Vagina (tissue), 2 donors: ENCODE results near the gene ERC2. TPM values are rescaled to one million over a fixed set of nuclear protein-coding genes. Genes with fewer than 3 reads are reported as not detected.

ENCODE experiments used
- DNase-seq, 2 donors: peaks; one replicate each; pipeline ENCODE4 v3.0.0-alpha.2; 2017; ENCODE audit errors: extremely low spot score in 2 of 2
- H3K27ac ChIP-seq: fragments of 200-600 bp; sonication (generic); one replicate; pipeline ENCODE4 v1.5.1; 2019
- H3K27me3 ChIP-seq: fragments of 200-600 bp; sonication (generic); one replicate; pipeline ENCODE4 v1.5.1; 2019
- H3K36me3 ChIP-seq, 2 donors: fragments of 200-600 bp; sonication (generic); one replicate each; pipeline ENCODE4 v1.5.1; 2017 to 2019
- H3K4me1 ChIP-seq: fragments of 200-600 bp; sonication (generic); one replicate; pipeline ENCODE4 v1.5.1; 2019
- H3K4me3 ChIP-seq, 2 donors: fragments of 200-600 bp; sonication (generic); 1 replicate in 1 of 2; 2 replicates in 1 of 2; pipeline ENCODE4 v1.5.1; 2016 to 2019
- H3K9me3 ChIP-seq: fragments of 200-600 bp; sonication (generic); one replicate; pipeline ENCODE4 v1.5.1; 2019
- CTCF ChIP-seq, 3 experiments: fragments of 450-650 bp in 2 of 3; fragments of 200-600 bp in 1 of 3; sonication (generic) in 1 of 3; IDR thresholded peaks; one replicate each; pipeline ENCODE4 v1.5.1; 2017 to 2019; ENCODE audit warnings: antibody characterized with exemption in 3 of 3, mild to moderate bottlenecking in 2 of 3, moderate library complexity in 2 of 3
- POLR2A ChIP-seq, 2 donors: fragments of 450-650 bp; IDR thresholded peaks; one replicate each; pipeline ENCODE4 v1.6.1; 2017; ENCODE audit warnings: antibody characterized with exemption in 2 of 2, mild to moderate bottlenecking in 2 of 2, moderate library complexity in 2 of 2
- POLR2AphosphoS5 ChIP-seq, 2 donors: sonication (generic); formaldehyde crosslinking; IDR thresholded peaks; one replicate each; pipeline ENCODE4 v1.9.0; 2017; ENCODE audit warnings: antibody characterized with exemption in 2 of 2, mild to moderate bottlenecking in 2 of 2, low read depth in 1 of 2; ENCODE audit not compliant: insufficient read depth in 1 of 2
- intact Hi-C: fragments of 100-400 bp; cut with DNase I; formaldehyde crosslinking; loops from one replicate; pipeline ENCODE4 v1.15.1; 2023
- total RNA-seq: library from RNA; depleted of rRNA; stranded (reverse); fragments of >200 nt; gene quantifications from one replicate; pipeline ENCODE4 v1.2.3, GENCODE V29; 2016

Gene ERC2
- total RNA-seq, 1 donor from 2014 or later: 1.2 TPM

GRCh38 chr3:55906896-55907295, 561.4 kb downstream of the ERC2 start:
- H3K27ac ChIP-seq: no peak overlapping the region
- no peaks in the 10 kb centered on the region for H3K4me1 ChIP-seq
- DNase-seq: no peak
- H3K9me3 ChIP-seq: no peaks in the 10 kb centered on the region
- no peak for TF ChIP-seq CTCF (IDR thresholded peaks at IDR 0.05)
- TF ChIP-seq POLR2A (IDR thresholded peaks at IDR 0.05): no peak
- no peak for TF ChIP-seq POLR2AphosphoS5 (IDR thresholded peaks at IDR 0.05; ENCODE audit: insufficient read depth in 1 of 2, low read depth in 1 of 2)
- intact Hi-C loops: no loop called here
- no peaks in the 10 kb centered on the region for H3K27me3 ChIP-seq
- H3K36me3 ChIP-seq: no peaks in the 10 kb centered on the region
- no peak overlapping the region for H3K4me3 ChIP-seq

- H3K9me3 ChIP-seq: no peaks in the 10 kb centered on the region
- DNase-seq: no peak
- intact Hi-C loops: no loop called here
- no peak for TF ChIP-seq POLR2AphosphoS5 (IDR thresholded peaks at IDR 0.05; ENCODE audit: insufficient read depth in 1 of 2, low read depth in 1 of 2)
- TF ChIP-seq POLR2A (IDR thresholded peaks at IDR 0.05): no peak
- H3K4me1 ChIP-seq: no peaks in the 10 kb centered on the region
- no peaks in the 10 kb centered on the region for H3K27me3 ChIP-seq
- no peaks in the 10 kb centered on the region for H3K36me3 ChIP-seq
- H3K4me3 ChIP-seq: no peak overlapping the region
- no peak overlapping the region for H3K27ac ChIP-seq
These were observed 563.6 kb downstream of the ERC2 start for GRCh38 chr3:55904716-55905115.

- intact Hi-C loops: no loop called here
- no peak for DNase-seq
- no peak overlapping the region for H3K27ac ChIP-seq
These were observed 564.6 kb downstream of the ERC2 start for GRCh38 chr3:55903680-55904079.

GRCh38 chr3:55902221-55902900, 565.9 kb downstream of the ERC2 start:
- H3K36me3 ChIP-seq: no peaks in the 10 kb centered on the region

More at GRCh38 chr3:55903680-55904079, 564.6 kb downstream of the ERC2 start:
- no peaks in the 10 kb centered on the region for H3K9me3 ChIP-seq
- no peaks in the 10 kb centered on the region for H3K27me3 ChIP-seq
- no peaks in the 10 kb centered on the region for H3K4me1 ChIP-seq
- TF ChIP-seq CTCF (IDR thresholded peaks at IDR 0.05): no peak
- TF ChIP-seq POLR2A (IDR thresholded peaks at IDR 0.05): no peak
- no peak for TF ChIP-seq POLR2AphosphoS5 (IDR thresholded peaks at IDR 0.05; ENCODE audit: insufficient read depth in 1 of 2, low read depth in 1 of 2)
- no peaks in the 10 kb centered on the region for H3K36me3 ChIP-seq
- no peak overlapping the region for H3K4me3 ChIP-seq

GRCh38 chr3:55899887-55900286, 568.4 kb downstream of the ERC2 start:
- no peak overlapping the region for H3K27ac ChIP-seq
- H3K27me3 ChIP-seq: no peaks in the 10 kb centered on the region
- no peaks in the 10 kb centered on the region for H3K9me3 ChIP-seq
- H3K4me3 ChIP-seq: no peak overlapping the region
- intact Hi-C loops: loop anchor here (5.0 kb wide), 1 partner anchor 1678 kb away; no protein-coding TSS in a partner anchor
- TF ChIP-seq POLR2A (IDR thresholded peaks at IDR 0.05) (no peak), POLR2AphosphoS5 (IDR thresholded peaks at IDR 0.05; ENCODE audit: insufficient read depth in 1 of 2, low read depth in 1 of 2) (no peak), CTCF (IDR thresholded peaks at IDR 0.05) (no peak)
- H3K36me3 ChIP-seq: no peaks in the 10 kb centered on the region
- no peak for DNase-seq
- no peaks in the 10 kb centered on the region for H3K4me1 ChIP-seq

More at GRCh38 chr3:55902221-55902900, 565.9 kb downstream of the ERC2 start:
- Histone ChIP-seq H3K27me3 (no peaks in the 10 kb centered on the region), H3K27ac (no peak overlapping the region), H3K4me3 (no peak overlapping the region), H3K9me3 (no peaks in the 10 kb centered on the region), H3K4me1 (no peaks in the 10 kb centered on the region)
- intact Hi-C loops: no loop called here
- TF ChIP-seq POLR2AphosphoS5 (IDR thresholded peaks at IDR 0.05; ENCODE audit: insufficient read depth in 1 of 2, low read depth in 1 of 2): no peak
- TF ChIP-seq POLR2A (IDR thresholded peaks at IDR 0.05): no peak
- TF ChIP-seq CTCF (IDR thresholded peaks at IDR 0.05): no peak
- no peak for DNase-seq
